Liver (tissue), 9 donors: ENCODE measurements around the gene PNMA8C. TPM values are rescaled to one million over a fixed set of nuclear protein-coding genes. Genes with fewer than 3 reads are reported as not detected.

Source experiments
- DNase-seq: peaks from one replicate; pipeline ENCODE4 v3.0.0-alpha.2; 2017; ENCODE audit warnings: low spot score
- H3K27ac ChIP-seq, 2 donors: one replicate each; pipeline ENCODE4 v1.7.0; 2013; ENCODE audit warnings: inconsistent platforms in 2 of 2, low read length in 2 of 2, control low read depth in 1 of 2, low read depth in 1 of 2, mild to moderate bottlenecking in 1 of 2
- H3K27me3 ChIP-seq, 4 donors: one replicate each; pipeline versions ENCODE4 v1.6.1 to v1.7.0; 2013; ENCODE audit warnings: low read length in 3 of 4, inconsistent platforms in 1 of 4, mild to moderate bottlenecking in 1 of 4, moderate library complexity in 1 of 4; ENCODE audit not compliant: control insufficient read depth in 4 of 4, insufficient read depth in 4 of 4
- H3K36me3 ChIP-seq, 4 donors: one replicate each; pipeline versions ENCODE4 v1.6.1 to v1.7.0; 2013; ENCODE audit warnings: low read length in 3 of 4, mild to moderate bottlenecking in 3 of 4, low read depth in 1 of 4, moderate library complexity in 1 of 4; ENCODE audit not compliant: control insufficient read depth in 4 of 4, insufficient read depth in 3 of 4
- H3K4me1 ChIP-seq, 4 donors: one replicate each; pipeline versions ENCODE4 v1.6.1 to v1.7.0; 2013; ENCODE audit warnings: low read length in 3 of 4, mild to moderate bottlenecking in 3 of 4, moderate library complexity in 1 of 4; ENCODE audit not compliant: control insufficient read depth in 4 of 4, insufficient read depth in 4 of 4
- H3K4me3 ChIP-seq, 3 donors: one replicate each; pipeline versions ENCODE4 v1.6.1 to v1.7.0; 2013; ENCODE audit warnings: low read length in 3 of 3, control low read depth in 1 of 3, low read depth in 1 of 3, mild to moderate bottlenecking in 1 of 3
- H3K9ac ChIP-seq, 2 donors: one replicate each; pipeline ENCODE4 v1.7.0; 2013; ENCODE audit warnings: low read length in 2 of 2, mild to moderate bottlenecking in 2 of 2, moderate library complexity in 2 of 2, control low read depth in 1 of 2, low read depth in 1 of 2
- H3K9me3 ChIP-seq, 4 donors: one replicate each; pipeline versions ENCODE4 v1.6.1 to v1.7.0; 2013; ENCODE audit warnings: low read length in 3 of 4; ENCODE audit not compliant: control insufficient read depth in 4 of 4
- ATF3 ChIP-seq: IDR thresholded peaks from 2 replicates; pipeline ENCODE4 v1.6.1; 2016; ENCODE audit warnings: antibody characterized with exemption
- CTCF ChIP-seq: fragments of 150-350 bp; IDR thresholded peaks from 2 replicates; pipeline ENCODE4 v1.5.1; 2017; ENCODE audit warnings: improper control_type of control experiment, low read depth, low read length; ENCODE audit not compliant: missing input control
- EGR1 ChIP-seq, 2 donors: IDR thresholded peaks; 2 replicates each; pipeline ENCODE4 v1.6.1; 2016 to 2018; ENCODE audit warnings: antibody characterized with exemption in 2 of 2, low read depth in 2 of 2
- FOXA1 ChIP-seq: IDR thresholded peaks from 2 replicates; pipeline ENCODE4 v1.6.1; 2016; ENCODE audit warnings: antibody characterized with exemption
- FOXA2 ChIP-seq: IDR thresholded peaks from 2 replicates; pipeline ENCODE4 v1.6.1; 2016; ENCODE audit warnings: antibody characterized with exemption
- GABPA ChIP-seq, 2 donors: IDR thresholded peaks in 1 of 2; conservative IDR thresholded peaks in 1 of 2; 2 replicates each; pipeline ENCODE4 v1.6.1; 2016; ENCODE audit warnings: antibody characterized with exemption in 2 of 2, mild to moderate bottlenecking in 1 of 2, moderate library complexity in 1 of 2
- HNF4A ChIP-seq, 2 donors: conservative IDR thresholded peaks; 2 replicates each; pipeline ENCODE4 v1.6.1; 2016; ENCODE audit warnings: antibody characterized with exemption in 2 of 2, mild to moderate bottlenecking in 2 of 2
- HNF4G ChIP-seq: IDR thresholded peaks from 2 replicates; pipeline ENCODE4 v1.6.1; 2016; ENCODE audit warnings: antibody characterized with exemption
- JUND ChIP-seq, 2 donors: IDR thresholded peaks; 2 replicates each; pipeline ENCODE4 v1.6.1; 2016; ENCODE audit warnings: antibody characterized with exemption in 2 of 2
- MAX ChIP-seq: IDR thresholded peaks from 2 replicates; pipeline ENCODE4 v1.6.1; 2016; ENCODE audit warnings: antibody characterized with exemption
- NR2F2 ChIP-seq: IDR thresholded peaks from 2 replicates; pipeline ENCODE4 v1.6.1; 2016; ENCODE audit warnings: antibody characterized with exemption
- RAD21 ChIP-seq, 2 donors: IDR thresholded peaks; 2 replicates each; pipeline ENCODE4 v1.6.1; 2016; ENCODE audit warnings: antibody characterized with exemption in 2 of 2, mild to moderate bottlenecking in 2 of 2
- REST ChIP-seq: IDR thresholded peaks from 2 replicates; pipeline ENCODE4 v1.6.1; 2016; ENCODE audit warnings: antibody characterized with exemption, mild to moderate bottlenecking
- RXRA ChIP-seq, 2 donors: IDR thresholded peaks; 2 replicates each; pipeline ENCODE4 v1.6.1; 2017 to 2018; ENCODE audit warnings: antibody characterized with exemption in 2 of 2, mild to moderate bottlenecking in 1 of 2
- SP1 ChIP-seq: IDR thresholded peaks from 2 replicates; pipeline ENCODE4 v1.6.1; 2018; ENCODE audit warnings: antibody characterized with exemption, mild to moderate bottlenecking
- TAF1 ChIP-seq: conservative IDR thresholded peaks from 2 replicates; pipeline ENCODE4 v1.6.1; 2016; ENCODE audit warnings: antibody characterized with exemption, mild to moderate bottlenecking
- YY1 ChIP-seq: IDR thresholded peaks from 2 replicates; pipeline ENCODE4 v1.6.1; 2016; ENCODE audit warnings: antibody characterized with exemption, mild to moderate bottlenecking
- ZBTB33 ChIP-seq: IDR thresholded peaks from 2 replicates; pipeline ENCODE4 v1.6.1; 2016; ENCODE audit warnings: antibody characterized with exemption
- WGBS: extraction: QIAGEN DNeasy Blood & Tissue Kit; methylation state at CpG from one replicate; pipeline ENCODE4 v1.1.7; 2013; 5-methylcytosine and 5-hydroxymethylcytosine counted together
- polyA plus RNA-seq, 2 donors: library from polyadenylated mRNA; stranded (reverse) in 1 of 2; unstranded in 1 of 2; fragments of 200-250 nt in 1 of 2; fragments of >200 nt in 1 of 2; fragmentation: Nextera tagmentation in 1 of 2; extraction: Ambion mirVana in 1 of 2; gene quantifications; one replicate each; pipeline versions ENCODE4 v1.2.1 to v1.2.3, GENCODE V29; 2013 to 2015
- total RNA-seq, 2 donors: library from RNA; depleted of rRNA; stranded (reverse); fragments of >200 nt; gene quantifications; one replicate each; pipeline ENCODE4 v1.2.3, GENCODE V29; 2014
- donor health status: healthy.
- donor health status: healthy.
- donor health status: healthy.
- donor health status: healthy.
- donor health status: healthy.

Gene PNMA8C
- total and polyA plus RNA-seq, 4 donors, result under 0.01 TPM; not detected in 3

GRCh38 chr19:46394402-46394797 is 34.3 kb downstream of the PNMA8C start:
- Histone ChIP-seq H3K36me3 (peaks cover 0 to 20% (median 6%) of the 10 kb centered on the region in 4 donors), H3K9me3 (no peaks in the 10 kb centered on the region), H3K27me3 (no peaks in the 10 kb centered on the region), H3K4me3 (no peak overlapping the region), H3K4me1 (no peaks in the 10 kb centered on the region), H3K9ac (no peak overlapping the region), H3K27ac (no peak overlapping the region)
- TF ChIP-seq YY1 (no peak), CTCF (no peak), MAX (no peak), HNF4A (conservative IDR thresholded peaks at IDR 0.05) (no peak), RAD21 (IDR thresholded peaks at IDR 0.05) (no peak), TAF1 (no peak), SP1 (no peak), HNF4G (no peak), ATF3 (no peak), REST (no peak), FOXA2 (no peak), NR2F2 (no peak), RXRA (IDR thresholded peaks at IDR 0.05) (no peak), FOXA1 (no peak), EGR1 (IDR thresholded peaks at IDR 0.05; ENCODE audit: low read depth in 2 of 2) (no peak), ZBTB33 (no peak), JUND (IDR thresholded peaks at IDR 0.05) (no peak), GABPA (IDR thresholded peaks at IDR 0.05 in 1 of 2, conservative IDR thresholded peaks at IDR 0.05 in 1 of 2) (no peak)
- DNase-seq, result no peak
- 94% methylated on average over 5 of the region's 5 CpGs for WGBS
